Measurements from ENCODE around the gene FAM110D. TPM values are rescaled to one million over a fixed set of nuclear protein-coding genes. Genes with fewer than 3 reads are reported as not detected.

The FAM110D gene
- total and polyA plus RNA-seq, 2 donors (not counting 3 experiments of a cell fraction or from before 2014, with no cell fraction given): 2.6 to 5.1 TPM

- TF ChIP-seq JUN (IDR thresholded peaks at IDR 0.05; ENCODE audit: borderline replicate concordance, insufficient read depth, insufficient read length, low read depth) (no peak), CTCF (IDR thresholded peaks at IDR 0.05; ENCODE audit: extremely low read depth in 1 of 2, insufficient read depth in 1 of 2, low read depth in 1 of 2, low read length in 2 of 2) (no peak), FOS (IDR thresholded peaks at IDR 0.05; ENCODE audit: borderline replicate concordance, insufficient read depth, low read length) (no peak), EZH2 (IDR thresholded peaks at IDR 0.05; ENCODE audit: borderline replicate concordance, low read depth, low read length, severe bottlenecking) (no peak), MAX (IDR thresholded peaks at IDR 0.05; ENCODE audit: insufficient read depth, insufficient read length) (no peak), GATA2 (IDR thresholded peaks at IDR 0.05; ENCODE audit: insufficient read depth, insufficient read length, low read depth, low read length) (no peak), POLR2AphosphoS5 (IDR thresholded peaks at IDR 0.05; ENCODE audit: insufficient read depth, low read depth, low read length) (no peak), POLR2A (IDR thresholded peaks at IDR 0.05; ENCODE audit: low read depth, low read length) (no peak), MYC (IDR thresholded peaks at IDR 0.05; ENCODE audit: low read depth, low read length) (no peak)
- no peak overlapping the region for H2AFZ ChIP-seq (ENCODE audit: low read depth, low read length)
- dilution Hi-C loops (cut with MboI; ENCODE audit: extremely low pct_ligation_motif_present, low sequenced_read_pairs) (no loop called here), intact Hi-C loops (cut with micrococcal nuclease) (no loop called here)
- BruUV-seq (replicated peaks): no TSS peak
- DNase-seq (ENCODE audit: low read depth, low spot score): no peak
- no peak for FAIRE-seq
- H3K4me3 ChIP-seq (replicated peaks in 1 of 3; ENCODE audit: insufficient read depth in 1 of 3, low read depth in 1 of 3, low read length in 3 of 3): no peak overlapping the region
- H3K27me3 ChIP-seq (ENCODE audit: control insufficient read depth in 2 of 2, insufficient read depth in 2 of 2, low read length in 2 of 2): no peaks in the 10 kb centered on the region
- CTCF ChIA-PET: interaction anchor here (1.4 kb wide), 1 partner anchor 146 kb away, joined by 3 read pairs; no protein-coding TSS in a partner anchor
- POLR2A ChIA-PET: no interaction called here
- peaks cover 2% of the 10 kb centered on the region for H3K79me2 ChIP-seq (ENCODE audit: control insufficient read depth, insufficient read depth, low read length)
- H4K20me1 ChIP-seq (replicated peaks; ENCODE audit: control insufficient read depth, extremely low read depth, insufficient read depth, low read length): no peaks in the 10 kb centered on the region
- no peaks in the 10 kb centered on the region for H3K9me1 ChIP-seq (replicated peaks; ENCODE audit: control insufficient read depth, extremely low read depth, insufficient read depth, low read length)
- H3K9ac ChIP-seq (replicated peaks; ENCODE audit: extremely low read depth, insufficient read depth, low read length): no peak overlapping the region
- H3K27ac ChIP-seq (ENCODE audit: insufficient read depth, low read depth, low read length): no peak overlapping the region
- no peaks in the 10 kb centered on the region for H3K4me1 ChIP-seq (ENCODE audit: control insufficient read depth, extremely low read depth, insufficient read depth, low read length)
- H3K9me3 ChIP-seq (replicated peaks; ENCODE audit: control insufficient read depth, insufficient read depth, low read length): no peaks in the 10 kb centered on the region
- H3K36me3 ChIP-seq (ENCODE audit: control insufficient read depth in 2 of 2, extremely low read depth in 1 of 2, insufficient read depth in 2 of 2, low read length in 2 of 2): no peaks in the 10 kb centered on the region
- no peak overlapping the region for H3K4me2 ChIP-seq (ENCODE audit: insufficient read depth, low read length)
Measured at GRCh38 chr1:26175346-26175745, 16.5 kb downstream of the FAM110D start.

Data from endothelial cell of umbilical vein (primary cell).